SW 1271 (cell line): ENCODE results near the gene MOGAT1.
A peak's percentile ranks its signal among the peaks of the same experiment; 100 is the strongest.

ENCODE experiments used
- DNase-seq, 2 experiments: peaks; one replicate each; lab custom pipeline; 2025; lab: John Stamatoyannopoulos, UW

Gene MOGAT1, protein sequence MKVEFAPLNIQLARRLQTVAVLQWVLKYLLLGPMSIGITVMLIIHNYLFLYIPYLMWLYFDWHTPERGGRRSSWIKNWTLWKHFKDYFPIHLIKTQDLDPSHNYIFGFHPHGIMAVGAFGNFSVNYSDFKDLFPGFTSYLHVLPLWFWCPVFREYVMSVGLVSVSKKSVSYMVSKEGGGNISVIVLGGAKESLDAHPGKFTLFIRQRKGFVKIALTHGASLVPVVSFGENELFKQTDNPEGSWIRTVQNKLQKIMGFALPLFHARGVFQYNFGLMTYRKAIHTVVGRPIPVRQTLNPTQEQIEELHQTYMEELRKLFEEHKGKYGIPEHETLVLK

GRCh38 chr2:222671259-222672067 lies at the start of gene MOGAT1:
Gene MOGAT1 (plus strand): TSS chr2:222671658. CDS start chr2:222671786, 128 bp downstream.
- no peak for DNase-seq

- DNase-seq, result no peak
Observed at GRCh38 chr2:222621893-222622292, 49.6 kb upstream of the MOGAT1 start.

DNA sequence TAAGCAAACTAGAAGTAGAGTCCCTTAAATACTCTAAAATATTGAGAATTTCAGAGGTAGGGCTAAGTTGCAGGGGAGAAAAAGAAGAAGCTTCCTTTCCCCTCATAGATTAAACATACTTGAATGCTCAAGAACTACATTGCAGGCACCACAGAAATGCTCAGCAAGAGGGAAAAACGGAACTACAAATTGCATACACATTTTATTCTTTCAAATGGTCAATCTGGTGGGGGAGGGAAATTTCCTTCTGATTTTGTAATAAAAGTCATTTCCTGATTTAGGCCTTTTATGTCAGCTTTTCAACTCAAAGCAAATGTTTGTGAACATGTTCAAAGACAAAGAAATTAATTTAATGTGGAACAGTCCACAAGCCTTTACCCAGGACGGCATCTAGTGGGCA lies 48.5 kb upstream of the MOGAT1 start:
- no peak for DNase-seq

DNA sequence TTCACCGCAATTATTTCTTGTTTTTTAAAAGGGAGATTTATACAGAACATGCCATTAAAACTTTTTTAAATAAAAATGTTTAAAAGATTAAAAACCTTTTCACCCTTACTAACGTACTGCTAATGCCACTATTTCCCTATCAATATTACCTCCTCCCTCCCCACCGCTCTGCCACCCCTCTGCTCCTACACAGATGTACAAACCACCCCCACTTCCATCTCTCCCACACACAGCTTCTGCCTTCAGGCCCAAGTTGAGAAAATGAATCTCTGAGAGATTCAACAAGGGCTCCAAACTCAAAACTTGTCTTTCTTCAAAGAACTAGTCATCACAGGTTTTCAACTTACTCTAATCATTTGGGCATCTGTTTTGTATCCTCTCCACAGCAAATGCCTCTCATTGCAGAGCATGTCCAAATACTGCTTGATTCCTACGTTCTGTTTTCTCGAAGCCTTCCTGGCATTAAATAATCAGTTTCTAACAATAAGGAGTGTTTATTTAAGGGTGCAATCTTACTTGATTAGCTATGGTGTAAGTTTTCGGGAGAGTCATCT lies 47.6 kb upstream of the MOGAT1 start:
- DNase-seq, result no peak

- no peak for DNase-seq
Observed at GRCh38 chr2:222627764-222628163, 43.7 kb upstream of the MOGAT1 start.

GRCh38 chr2:222635295-222635694 lies 36.2 kb upstream of the MOGAT1 start:
- no peak for DNase-seq

- DNase-seq, result no peak
Observed at GRCh38 chr2:222637067-222637466, 34.4 kb upstream of the MOGAT1 start.

DNA sequence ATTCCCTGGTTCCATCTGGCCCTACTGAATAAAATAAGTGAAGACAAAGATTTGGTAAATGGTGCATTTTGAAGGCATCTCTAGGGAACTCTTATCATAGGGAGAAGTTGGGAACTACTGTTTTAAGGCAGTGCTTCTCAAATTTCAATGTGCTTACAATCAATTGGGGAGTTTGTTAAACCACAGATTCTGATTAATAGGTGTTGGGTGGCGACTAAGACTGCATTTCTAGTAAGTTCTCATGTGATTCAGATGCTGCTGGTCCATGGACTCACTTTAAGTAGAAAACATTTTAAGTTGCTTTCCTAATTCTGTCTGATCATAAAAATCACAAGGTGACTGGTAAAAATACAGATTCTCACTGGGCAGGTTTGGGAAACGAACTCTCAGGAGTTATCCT lies 30.1 kb upstream of the MOGAT1 start:
- DNase-seq, result no peak

DNA sequence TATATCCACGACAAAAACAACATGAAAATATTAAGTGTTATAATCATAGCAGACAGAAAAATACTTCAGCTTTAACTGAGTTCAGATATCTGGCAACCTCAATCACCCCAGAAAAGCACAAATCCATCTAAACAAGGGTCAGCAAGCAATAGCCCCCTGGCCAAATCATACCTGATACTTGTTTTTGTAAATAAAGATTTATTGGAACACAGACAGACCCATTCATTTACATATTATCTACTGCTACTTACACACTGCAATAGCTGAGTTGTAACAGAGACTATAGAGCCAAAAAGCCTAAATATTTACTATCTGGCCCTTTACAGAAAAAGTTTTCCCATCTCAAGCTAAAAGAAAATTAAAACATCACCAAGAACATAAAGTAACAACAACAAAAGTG lies 28.3 kb upstream of the MOGAT1 start:
- DNase-seq, result no peak

- no peak for DNase-seq
Observed at GRCh38 chr2:222646008-222646407, 25.4 kb upstream of the MOGAT1 start.

GRCh38 chr2:222649801-222650200 lies 21.7 kb upstream of the MOGAT1 start:
- no peak for DNase-seq

DNA sequence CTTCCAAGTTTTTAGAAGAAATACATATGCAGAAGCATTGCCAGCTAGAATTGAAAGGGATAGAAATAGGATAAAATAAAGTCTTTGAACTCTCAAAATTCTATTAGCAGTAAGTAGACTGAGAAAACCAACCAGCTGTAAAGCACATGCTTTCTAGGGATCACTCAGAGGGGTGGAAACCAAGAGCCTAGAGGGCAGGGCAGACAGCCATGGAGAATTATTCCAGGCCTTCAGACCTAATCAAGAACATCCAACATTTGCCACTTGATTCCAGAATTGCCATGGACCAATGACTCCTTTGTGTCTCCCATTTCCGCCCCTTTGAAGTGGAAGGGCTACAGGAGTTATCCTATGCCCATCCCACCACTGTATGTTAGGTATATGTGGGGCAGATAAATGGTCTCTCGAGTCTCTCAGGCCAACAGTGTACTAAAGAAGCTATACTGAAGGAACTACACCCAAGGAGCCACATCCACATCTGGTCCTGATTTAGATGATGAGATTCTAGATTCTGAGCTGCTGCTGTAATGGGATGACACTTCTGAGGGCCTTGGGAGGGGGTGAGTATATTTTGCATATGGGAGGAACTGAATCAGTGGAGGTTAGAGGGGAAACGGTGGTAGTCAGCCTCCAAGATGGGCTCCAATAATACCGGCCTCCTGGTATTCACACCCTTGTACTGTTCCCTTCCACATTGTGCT lies 19.6 kb upstream of the MOGAT1 start:
- no peak for DNase-seq

GRCh38 chr2:222652491-222653255 lies 18.8 kb upstream of the MOGAT1 start:
- DNase-seq, result no peak

DNA sequence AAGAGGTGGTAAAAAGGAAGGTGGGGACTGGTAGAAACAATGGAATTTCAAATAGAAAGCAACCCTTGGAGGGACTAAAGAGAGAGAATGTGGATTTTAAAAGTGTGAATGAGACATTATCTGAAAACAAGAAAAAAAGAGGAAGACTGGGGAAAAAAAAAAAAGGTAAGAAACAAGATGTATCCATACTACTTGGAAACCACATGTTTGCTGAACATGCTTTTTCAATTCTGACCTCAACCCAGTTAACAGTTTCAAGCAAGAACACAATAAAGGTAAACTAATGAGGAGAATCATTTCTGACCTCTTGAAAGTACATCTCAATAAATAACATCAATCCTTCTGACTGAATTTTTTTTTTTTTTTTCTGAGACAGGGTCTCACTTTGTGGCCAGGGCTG lies 18.2 kb upstream of the MOGAT1 start:
- no peak for DNase-seq

- DNase-seq, result peak; percentile 76 to 95
Observed at GRCh38 chr2:222655787-222656525, 15.5 kb upstream of the MOGAT1 start, which contains the start of gene FARSB. Gene FARSB (minus strand): TSS chr2:222656092. CDS start chr2:222656073, 19 bp downstream.

GRCh38 chr2:222656526-222657446 lies 14.7 kb upstream of the MOGAT1 start:
- DNase-seq, result no peak

DNA sequence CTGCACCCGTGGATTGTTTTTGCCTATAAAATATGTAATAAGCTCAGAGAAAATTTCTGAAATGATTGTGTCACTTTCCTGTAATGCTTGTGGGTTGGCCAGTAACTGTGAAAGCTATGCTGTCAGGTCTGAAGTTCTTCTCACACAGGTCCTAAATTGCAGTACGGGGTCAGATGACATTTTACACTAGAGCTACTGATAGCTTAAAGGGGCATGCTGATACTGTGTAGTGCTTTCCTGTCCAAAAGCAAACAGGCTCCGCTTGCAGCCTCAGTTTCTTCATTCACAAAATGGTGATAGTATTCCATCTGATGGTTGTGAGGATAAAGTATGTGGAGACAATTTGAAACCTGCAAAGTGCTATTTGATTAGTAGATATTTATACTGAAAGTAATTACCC lies 8.0 kb upstream of the MOGAT1 start:
- DNase-seq, result no peak

GRCh38 chr2:222668494-222669154 lies 2.8 kb upstream of the MOGAT1 start:
- DNase-seq, result no peak

DNA sequence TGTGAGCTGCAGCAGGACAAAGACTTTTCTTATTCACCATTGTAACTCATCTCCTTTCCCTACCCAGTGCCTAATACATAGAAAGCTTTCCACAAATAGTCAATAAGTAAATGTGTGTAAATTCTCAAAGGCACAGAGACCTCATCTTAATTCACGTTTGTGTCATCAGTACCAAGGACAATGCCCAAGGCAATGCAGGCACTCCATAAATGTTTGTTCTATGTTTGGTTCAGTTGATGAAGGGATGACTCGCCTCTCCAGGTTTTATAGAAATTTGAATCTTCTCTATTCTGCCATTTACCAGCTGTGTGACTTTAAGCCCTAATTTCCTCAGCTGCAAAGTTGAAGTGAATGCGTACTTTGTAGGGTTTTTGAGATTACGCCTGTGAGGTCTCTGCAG lies 2.1 kb upstream of the MOGAT1 start:
- DNase-seq, result no peak
